Stimulated activated CD8-positive, alpha-beta memory T cell treated with anti-CD3 and anti-CD28 coated beads, Interleukin-7, amount 100 ng/mL, for 4 hours (primary cell): ENCODE data around the gene SLC4A7.
A peak's percentile ranks its signal among the peaks of the same experiment; 100 is the strongest.
"Not testable (repeated sequence)": the region's sequence is repeated elsewhere in the genome, so short reads cannot be mapped to it uniquely, and the experiment has no call there.

Experiments used
- DNase-seq, 2 donors: peaks; one replicate each; pipeline ENCODE4 v3.0.0-alpha.2; 2020; ENCODE audit warnings: low read depth in 2 of 2

Gene SLC4A7

GRCh38 chr3:27429909-27430308, 54.3 kb downstream of the SLC4A7 start:
- no peak for DNase-seq

GRCh38 chr3:27428446-27428845, 55.7 kb downstream of the SLC4A7 start:
- DNase-seq = no peak

- no peak for DNase-seq
Measured at GRCh38 chr3:27426926-27427325, 57.3 kb downstream of the SLC4A7 start.

GRCh38 chr3:27425896-27426565, 58.2 kb downstream of the SLC4A7 start:
- no peak for DNase-seq

- not testable (repeated sequence) for DNase-seq
Measured at GRCh38 chr3:27424812-27425521, 59.2 kb downstream of the SLC4A7 start.

- DNase-seq = no peak
Measured at GRCh38 chr3:27423463-27423862, 60.7 kb downstream of the SLC4A7 start.

GRCh38 chr3:27422617-27423016, 61.6 kb downstream of the SLC4A7 start:
- no peak for DNase-seq

GRCh38 chr3:27415202-27415601, 69.0 kb downstream of the SLC4A7 start:
- no peak for DNase-seq

- DNase-seq = no peak
Measured at GRCh38 chr3:27392950-27393679, 91.1 kb downstream of the SLC4A7 start.

GRCh38 chr3:27392414-27392813, 91.8 kb downstream of the SLC4A7 start:
- not testable (repeated sequence) for DNase-seq

- DNase-seq = no peak
Measured at GRCh38 chr3:27391796-27392195, 92.4 kb downstream of the SLC4A7 start.

GRCh38 chr3:27387625-27388024, 96.6 kb downstream of the SLC4A7 start:
- DNase-seq = no peak

- DNase-seq = no peak
Measured at GRCh38 chr3:27385504-27385903, 98.7 kb downstream of the SLC4A7 start.

GRCh38 chr3:27384191-27384590, 100.0 kb downstream of the SLC4A7 start:
- no peak for DNase-seq

- no peak for DNase-seq
Measured at GRCh38 chr3:27380433-27381357, 103.5 kb downstream of the SLC4A7 start.

GRCh38 chr3:27378331-27378730, 105.9 kb downstream of the SLC4A7 start:
- no peak for DNase-seq

- DNase-seq = no peak
Measured at GRCh38 chr3:27376109-27376772, 107.9 kb downstream of the SLC4A7 start.

- peak; percentile 78 to 83 for DNase-seq
Measured at GRCh38 chr3:27368831-27369607, 115.2 kb downstream of the SLC4A7 start, which contains the start of gene NEK10. NEK10 (minus strand) TSS chr3:27369383; CDS start chr3:27352882, 16,501 bp downstream.

- no peak for DNase-seq
Measured at GRCh38 chr3:27366062-27366591, 118.1 kb downstream of the SLC4A7 start.
